Measurements from ENCODE around the gene SUZ12.
"Not testable (repeated sequence)": the region's sequence is repeated elsewhere in the genome, so short reads cannot be mapped to it uniquely, and the experiment has no call there.

SUZ12 gene

GRCh38 chr17:32016231-32016630 lies 79.4 kb downstream of the SUZ12 start:
- no peak for DNase-seq (ENCODE audit: low read depth)
- no peak for TF ChIP-seq CTCF (IDR thresholded peaks at IDR 0.05; ENCODE audit: control insufficient read depth, insufficient read depth, low read depth, low read length, missing control alignments)
- H3K4me3 ChIP-seq (ENCODE audit: control insufficient read depth, low read depth, low read length) = no peak overlapping the region

GRCh38 chr17:32019228-32019627 lies 82.4 kb downstream of the SUZ12 start:
- TF ChIP-seq CTCF (IDR thresholded peaks at IDR 0.05; ENCODE audit: control insufficient read depth, insufficient read depth, low read depth, low read length, missing control alignments) = no peak
- H3K4me3 ChIP-seq (ENCODE audit: control insufficient read depth, low read depth, low read length) = no peak overlapping the region
- no peak for DNase-seq (ENCODE audit: low read depth)

GRCh38 chr17:32020943-32021614 lies 84.3 kb downstream of the SUZ12 start:
- no peak for DNase-seq (ENCODE audit: low read depth)
- no peak overlapping the region for H3K4me3 ChIP-seq (ENCODE audit: control insufficient read depth, low read depth, low read length)
- TF ChIP-seq CTCF (IDR thresholded peaks at IDR 0.05; ENCODE audit: control insufficient read depth, insufficient read depth, low read depth, low read length, missing control alignments) = no peak

GRCh38 chr17:32021615-32021955 lies 84.8 kb downstream of the SUZ12 start:
- TF ChIP-seq CTCF (IDR thresholded peaks at IDR 0.05; ENCODE audit: control insufficient read depth, insufficient read depth, low read depth, low read length, missing control alignments) = no peak
- DNase-seq (ENCODE audit: low read depth) = no peak
- H3K4me3 ChIP-seq (ENCODE audit: control insufficient read depth, low read depth, low read length) = no peak overlapping the region

GRCh38 chr17:32022554-32022953 lies 85.7 kb downstream of the SUZ12 start:
- H3K4me3 ChIP-seq (ENCODE audit: control insufficient read depth, low read depth, low read length); DNase-seq (ENCODE audit: low read depth): not testable (repeated sequence)

GRCh38 chr17:32027271-32027670 lies 90.5 kb downstream of the SUZ12 start:
- H3K4me3 ChIP-seq (ENCODE audit: control insufficient read depth, low read depth, low read length); DNase-seq (ENCODE audit: low read depth): not testable (repeated sequence)

- H3K4me3 ChIP-seq (ENCODE audit: control insufficient read depth, low read depth, low read length) = no peak overlapping the region
- DNase-seq (ENCODE audit: low read depth) = no peak
Observed at GRCh38 chr17:32033223-32033622, 96.4 kb downstream of the SUZ12 start.

GRCh38 chr17:32033812-32034211 lies 97.0 kb downstream of the SUZ12 start:
- DNase-seq (ENCODE audit: low read depth); H3K4me3 ChIP-seq (ENCODE audit: control insufficient read depth, low read depth, low read length): not testable (repeated sequence)

More at GRCh38 chr17:32033223-32033622, 96.4 kb downstream of the SUZ12 start:
- TF ChIP-seq CTCF (IDR thresholded peaks at IDR 0.05; ENCODE audit: control insufficient read depth, insufficient read depth, low read depth, low read length, missing control alignments) = no peak

- DNase-seq (ENCODE audit: low read depth); H3K4me3 ChIP-seq (ENCODE audit: control insufficient read depth, low read depth, low read length): not testable (repeated sequence)
Observed at GRCh38 chr17:32040246-32040645, 103.4 kb downstream of the SUZ12 start.

GRCh38 chr17:32041306-32041875 lies 104.6 kb downstream of the SUZ12 start:
- not testable (repeated sequence) for DNase-seq (ENCODE audit: low read depth); H3K4me3 ChIP-seq (ENCODE audit: control insufficient read depth, low read depth, low read length)

GRCh38 chr17:32042266-32042665 lies 105.5 kb downstream of the SUZ12 start:
- DNase-seq (ENCODE audit: low read depth); H3K4me3 ChIP-seq (ENCODE audit: control insufficient read depth, low read depth, low read length): not testable (repeated sequence)

- DNase-seq (ENCODE audit: low read depth); H3K4me3 ChIP-seq (ENCODE audit: control insufficient read depth, low read depth, low read length): not testable (repeated sequence)
Observed at GRCh38 chr17:32045611-32046010, 108.8 kb downstream of the SUZ12 start.

GRCh38 chr17:32047663-32048062 lies 110.9 kb downstream of the SUZ12 start:
- not testable (repeated sequence) for DNase-seq (ENCODE audit: low read depth); H3K4me3 ChIP-seq (ENCODE audit: control insufficient read depth, low read depth, low read length)
